H1 (cell line): ENCODE measurements around the gene MS4A3. TPM values are rescaled to one million over a fixed set of nuclear protein-coding genes. Genes with fewer than 3 reads are reported as not detected.

ENCODE experiments used
- CTCF ChIA-PET: fragments of 300-600 bp; sonication (Branson Sonifier 250); formaldehyde crosslinking; loops from one replicate; lab custom pipeline; 2021; ENCODE audit not compliant: partially characterized antibody; lab: Charles Lee
- POLR2A ChIA-PET: fragments of 300-600 bp; sonication (Branson Sonifier 250); formaldehyde crosslinking; loops from one replicate; lab custom pipeline; 2021; ENCODE audit warnings: inconsistent platforms; ENCODE audit not compliant: partially characterized antibody; lab: Charles Lee
- DNase-seq, 2 experiments: peaks; one replicate each; pipeline versions ENCODE4 v3.0.0 to v3.0.0-alpha.2; 2010 to 2022; ENCODE audit warnings: low spot score in 2 of 2, low read depth in 1 of 2, mixed read lengths in 1 of 2
- FAIRE-seq: peaks from 2 replicates; lab custom pipeline; 2011; peaks lifted over from hg19 to GRCh38; lab: Jason Lieb, UNC
- H2AFZ ChIP-seq: 2 replicates; pipeline ENCODE4 v1.8.1; 2012; ENCODE audit warnings: low read length, inconsistent platforms
- H2AK5ac ChIP-seq: 2 replicates; pipeline ENCODE4 v1.6.1; 2013; ENCODE audit warnings: low read depth, low read length
- H2BK120ac ChIP-seq: replicated peaks from 2 replicates; pipeline ENCODE3; 2013; ENCODE audit warnings: low read depth, low read length, inconsistent platforms
- H2BK12ac ChIP-seq: 2 replicates; pipeline ENCODE4 v1.6.1; 2013; ENCODE audit warnings: low read depth, low read length
- H2BK15ac ChIP-seq: 2 replicates; pipeline ENCODE4 v1.6.1; 2013; ENCODE audit warnings: low read length
- H2BK20ac ChIP-seq: 2 replicates; pipeline ENCODE4 v1.6.1; 2013; ENCODE audit warnings: low read length
- H2BK5ac ChIP-seq: 2 replicates; pipeline ENCODE4 v1.6.1; 2013; ENCODE audit warnings: low read depth, low read length
- H3K14ac ChIP-seq: 2 replicates; pipeline ENCODE4 v1.6.1; 2013; ENCODE audit warnings: inconsistent platforms; ENCODE audit not compliant: insufficient read length
- H3K18ac ChIP-seq: 2 replicates; pipeline ENCODE4 v1.6.1; 2013; ENCODE audit warnings: low read length; ENCODE audit errors: extremely low read depth
- H3K23ac ChIP-seq: 2 replicates; pipeline ENCODE4 v1.6.1; 2013; ENCODE audit warnings: inconsistent platforms; ENCODE audit not compliant: insufficient read length
- H3K23me2 ChIP-seq: 2 replicates; pipeline ENCODE4 v1.6.1; 2013; ENCODE audit warnings: low read depth, low read length
- H3K27ac ChIP-seq: 2 replicates; pipeline ENCODE4 v1.6.1; 2011; ENCODE audit warnings: low read depth, low read length, inconsistent platforms
- H3K27me3 ChIP-seq, 4 experiments: replicated peaks in 1 of 4; 1 replicate in 1 of 4; 2 replicates in 3 of 4; pipeline versions ENCODE4 v1.6.1 to v1.8.1; 2011 to 2013; ENCODE audit warnings: low read length in 3 of 4, mild to moderate bottlenecking in 3 of 4, inconsistent platforms in 2 of 4, mixed read lengths in 2 of 4, moderate library complexity in 1 of 4; ENCODE audit not compliant: control insufficient read depth in 3 of 4, insufficient read depth in 3 of 4; ENCODE audit errors: extremely low read depth in 1 of 4
- H3K36me3 ChIP-seq, 4 experiments: 2 replicates each; pipeline versions ENCODE4 v1.6.1 to v1.8.1; 2011 to 2013; ENCODE audit warnings: mild to moderate bottlenecking in 4 of 4, low read length in 3 of 4, moderate library complexity in 2 of 4, control low read depth in 1 of 4, inconsistent platforms in 1 of 4; ENCODE audit not compliant: insufficient read depth in 4 of 4, control insufficient read depth in 2 of 4
- H3K4ac ChIP-seq: replicated peaks from 2 replicates; pipeline ENCODE3; 2013; ENCODE audit warnings: low read length, low read depth, mixed read lengths, inconsistent platforms; ENCODE audit not compliant: insufficient read length
- H3K4me1 ChIP-seq, 4 experiments: replicated peaks in 1 of 4; 1 replicate in 1 of 4; 2 replicates in 3 of 4; pipeline versions ENCODE4 v1.6.1 to v1.8.1; 2011 to 2013; ENCODE audit warnings: low read length in 3 of 4, inconsistent platforms in 2 of 4, mixed read lengths in 1 of 4; ENCODE audit not compliant: insufficient read depth in 4 of 4, control insufficient read depth in 3 of 4
- H3K4me2 ChIP-seq, 2 experiments: 2 replicates each; pipeline versions ENCODE4 v1.6.1 to v1.8.1; 2011 to 2013; ENCODE audit warnings: low read depth in 2 of 2, low read length in 2 of 2, control low read depth in 1 of 2, inconsistent platforms in 1 of 2, mild to moderate bottlenecking in 1 of 2; ENCODE audit not compliant: insufficient read depth in 1 of 2
- H3K4me3 ChIP-seq, 4 experiments: fragments of 200-600, 300-600 bp in 1 of 4; sonication (generic), shearing (Covaris generic), sonication (Bioruptor Twin) in 1 of 4; 2 replicates each; pipeline versions ENCODE4 v1.5.1 to v1.8.1; 2011 to 2016; ENCODE audit warnings: low read length in 4 of 4, low read depth in 3 of 4, control low read depth in 2 of 4, inconsistent platforms in 2 of 4, mild to moderate bottlenecking in 2 of 4, mixed read lengths in 1 of 4, moderate library complexity in 1 of 4; ENCODE audit not compliant: insufficient read depth in 2 of 4; ENCODE audit errors: extremely low read depth in 1 of 4
- H3K56ac ChIP-seq: replicated peaks from 2 replicates; pipeline ENCODE3; 2013; ENCODE audit warnings: low read depth, mild to moderate bottlenecking, mixed read lengths, low read length, inconsistent platforms; ENCODE audit not compliant: insufficient read length
- H3K79me1 ChIP-seq: 2 replicates; pipeline ENCODE4 v1.6.1; 2013; ENCODE audit warnings: low read depth, low read length, control low read depth
- H3K79me2 ChIP-seq, 2 experiments: 2 replicates each; pipeline versions ENCODE4 v1.6.1 to v1.8.1; 2012 to 2013; ENCODE audit warnings: low read length in 2 of 2, mild to moderate bottlenecking in 2 of 2, inconsistent platforms in 1 of 2; ENCODE audit not compliant: insufficient read depth in 2 of 2, control insufficient read depth in 1 of 2
- H3K9ac ChIP-seq, 4 experiments: replicated peaks in 1 of 4; 1 replicate in 1 of 4; 2 replicates in 3 of 4; pipeline versions ENCODE4 v1.6.1 to v1.8.1; 2011 to 2013; ENCODE audit warnings: low read depth in 3 of 4, low read length in 3 of 4, control low read depth in 2 of 4, mild to moderate bottlenecking in 2 of 4, moderate library complexity in 2 of 4, inconsistent platforms in 1 of 4; ENCODE audit errors: extremely low read depth in 1 of 4
- H3K9me3 ChIP-seq, 2 experiments: 2 replicates each; pipeline versions ENCODE4 v1.6.1 to v1.8.1; 2012 to 2013; ENCODE audit warnings: mild to moderate bottlenecking in 2 of 2, moderate library complexity in 2 of 2, control low read depth in 1 of 2, inconsistent platforms in 1 of 2, low read depth in 1 of 2, low read length in 1 of 2, mixed read lengths in 1 of 2; ENCODE audit not compliant: insufficient read depth in 2 of 2
- H4K20me1 ChIP-seq, 2 experiments: replicated peaks in 1 of 2; 2 replicates each; pipeline versions ENCODE3 to v1.8.1; 2011 to 2013; ENCODE audit warnings: inconsistent platforms in 2 of 2, low read length in 2 of 2, mild to moderate bottlenecking in 1 of 2; ENCODE audit not compliant: insufficient read depth in 2 of 2, control insufficient read depth in 1 of 2
- H4K5ac ChIP-seq: 2 replicates; pipeline ENCODE4 v1.6.1; 2013; ENCODE audit warnings: low read length, low read depth, mixed read lengths, inconsistent platforms; ENCODE audit not compliant: insufficient read length
- H4K8ac ChIP-seq: 2 replicates; pipeline ENCODE4 v1.8.0; 2013; ENCODE audit warnings: mild to moderate bottlenecking, moderate library complexity, low read length, inconsistent platforms; ENCODE audit not compliant: insufficient read depth; ENCODE audit errors: extremely low read depth
- H4K91ac ChIP-seq: replicated peaks from 2 replicates; pipeline ENCODE3; 2013; ENCODE audit warnings: low read length, mixed read lengths, inconsistent platforms; ENCODE audit not compliant: insufficient read length
- CBX8 ChIP-seq: fragments of 300-800, 300-1000 bp; sonication (generic); IDR thresholded peaks from 2 replicates; pipeline ENCODE4 v1.7.1; 2016; ENCODE audit warnings: low read depth, low read length, borderline replicate concordance
- CREB1 ChIP-seq: IDR thresholded peaks from 2 replicates; pipeline ENCODE4 v1.6.1; 2012; ENCODE audit warnings: inconsistent platforms
- FOSL1 ChIP-seq: IDR thresholded peaks from 2 replicates; pipeline ENCODE4 v1.6.1; 2011; ENCODE audit warnings: mild to moderate bottlenecking, low read depth, low read length, moderate library complexity; ENCODE audit not compliant: insufficient read depth
- POU5F1 ChIP-seq: IDR thresholded peaks from 2 replicates; pipeline ENCODE4 v1.6.1; 2011; ENCODE audit warnings: low read depth, mild to moderate bottlenecking, low read length, moderate library complexity
- RFX5 ChIP-seq: IDR thresholded peaks from 2 replicates; pipeline ENCODE4 v1.6.1; 2011; ENCODE audit warnings: low read depth, low read length, improper control_type of control experiment, borderline replicate concordance
- SUZ12 ChIP-seq: fragments of 200-600 bp; sonication (generic); IDR thresholded peaks from 2 replicates; pipeline ENCODE4 v1.6.1; 2012; ENCODE audit warnings: mild to moderate bottlenecking, inconsistent platforms, low read length, moderate library complexity, mixed read lengths
- TEAD4 ChIP-seq: IDR thresholded peaks from 2 replicates; pipeline ENCODE4 v1.6.1; 2012; ENCODE audit warnings: low read depth, low read length, inconsistent platforms, mixed read lengths
- WGBS, 2 experiments: shearing (Covaris generic) in 1 of 2; methylation state at CpG; one replicate each; pipeline versions ENCODE4 v1.1.6 to v1.1.7; 2013 to 2015; ENCODE audit warnings: low lambda C conversion rate in 2 of 2, mixed read lengths in 2 of 2, inconsistent platforms in 1 of 2, low coverage in 1 of 2, missing lambda C conversion rate in 1 of 2; ENCODE audit not compliant: insufficient replicate concordance in 2 of 2, insufficient coverage in 1 of 2, insufficient read length in 1 of 2; ENCODE audit errors: extremely low coverage in 1 of 2, missing lambda C conversion rate in 1 of 2; 5-methylcytosine and 5-hydroxymethylcytosine counted together
- polyA plus RNA-seq, 7 experiments: library from polyadenylated mRNA; depleted of rRNA in 3 of 7; stranded (reverse) in 5 of 7; unstranded in 2 of 7; fragments of >200 nt in 5 of 7; fragments of 200-250 nt in 2 of 7; gene quantifications; 1 replicate in 5 of 7; 2 replicates in 1 of 7; 4 replicates in 1 of 7; pipeline versions ENCODE4 v1.2.1 to v1.2.3, GENCODE V29; 2011 to 2013; ENCODE audit warnings: missing spikeins in 2 of 7, mixed read lengths in 2 of 7
- total RNA-seq: library from RNA; stranded (reverse); fragmentation: NEBNext Ultra II Directional; extraction: Animal tissue kit (Norgen Biotek cat#: 25700); gene quantifications from 2 replicates; pipeline ENCODE4 v1.2.1, GENCODE V29; 2021

The MS4A3 gene
- total and polyA plus RNA-seq, 2 of the 8 experiments (the other 6 are each of a cell fraction or from before 2014, with no cell fraction given): not detected

GRCh38 chr11:60040109-60040508 lies 16.4 kb upstream of the MS4A3 start, which contains the start of gene OOSP2:
Gene OOSP2 (plus strand): TSS chr11:60040409. CDS start chr11:60040460, 51 bp downstream.
- H4K91ac ChIP-seq: no peak within 1 kb of the TSS
- no peaks in the 10 kb centered on the region for H3K79me2 ChIP-seq
- no peak within 1 kb of the TSS for H3K23ac ChIP-seq
- POLR2A ChIA-PET: no interaction called here
- H2BK120ac ChIP-seq: no peak within 1 kb of the TSS
- no peaks in the 10 kb centered on the region for H3K23me2 ChIP-seq
- no peak within 1 kb of the TSS for H3K4me2 ChIP-seq
- H4K8ac ChIP-seq: no peak within 1 kb of the TSS
- 89% methylated on average over 8 of the region's 8 CpGs; no CpG with 5 or more reads in 1 of the 2 experiments for WGBS, 2 experiments
- no peaks in the 10 kb centered on the region for H3K36me3 ChIP-seq
- H3K4me1 ChIP-seq: peaks cover 0 to 3% (median 0%) of the 10 kb centered on the region in 4 experiments; a peak in 1 of 7 replicates
- FAIRE-seq: no peak
- no peak for DNase-seq
- no peak within 1 kb of the TSS for H2AK5ac ChIP-seq
- no peak within 1 kb of the TSS for H3K4me3 ChIP-seq
- no peak within 1 kb of the TSS for H2BK5ac ChIP-seq
- H2BK12ac ChIP-seq: no peak within 1 kb of the TSS
- no peak within 1 kb of the TSS for H3K18ac ChIP-seq
- no peak within 1 kb of the TSS for H2BK15ac ChIP-seq
- no peaks in the 10 kb centered on the region for H3K27me3 ChIP-seq
- H2BK20ac ChIP-seq: no peak within 1 kb of the TSS
- no peak within 1 kb of the TSS for H3K4ac ChIP-seq
- no peaks in the 10 kb centered on the region for H3K79me1 ChIP-seq
- no peaks in the 10 kb centered on the region for H4K20me1 ChIP-seq
- CTCF ChIA-PET: interaction anchor here (1.5 kb wide), 1 partner anchor 14 kb away, joined by 4 read pairs; no protein-coding TSS in a partner anchor
- H3K56ac ChIP-seq: no peak within 1 kb of the TSS
- no peak within 1 kb of the TSS for H3K14ac ChIP-seq
- H4K5ac ChIP-seq: no peak within 1 kb of the TSS
- no peaks in the 10 kb centered on the region for H3K9me3 ChIP-seq
- H3K9ac ChIP-seq: no peak within 1 kb of the TSS
- H3K27ac ChIP-seq: no peak within 1 kb of the TSS
- H2AFZ ChIP-seq: no peak within 1 kb of the TSS
- TF ChIP-seq CREB1 (no peak), CBX8 (no peak), FOSL1 (no peak), TEAD4 (no peak), RFX5 (no peak), POU5F1 (no peak), SUZ12 (no peak)
